H1 (cell line): ENCODE measurements around the gene FCRLB. TPM values are rescaled to one million over a fixed set of nuclear protein-coding genes. Genes with fewer than 3 reads are reported as not detected.
"Not testable (repeated sequence)": the region's sequence is repeated elsewhere in the genome, so short reads cannot be mapped to it uniquely, and the experiment has no call there.

ENCODE experiments used
- CTCF ChIA-PET: fragments of 300-600 bp; sonication (Branson Sonifier 250); formaldehyde crosslinking; loops from one replicate; lab custom pipeline; 2021; ENCODE audit not compliant: partially characterized antibody; lab: Charles Lee
- POLR2A ChIA-PET: fragments of 300-600 bp; sonication (Branson Sonifier 250); formaldehyde crosslinking; loops from one replicate; lab custom pipeline; 2021; ENCODE audit warnings: inconsistent platforms; ENCODE audit not compliant: partially characterized antibody; lab: Charles Lee
- DNase-seq, 2 experiments: peaks; one replicate each; pipeline versions ENCODE4 v3.0.0 to v3.0.0-alpha.2; 2010 to 2022; ENCODE audit warnings: low spot score in 2 of 2, low read depth in 1 of 2, mixed read lengths in 1 of 2
- FAIRE-seq: peaks from 2 replicates; lab custom pipeline; 2011; peaks lifted over from hg19 to GRCh38; lab: Jason Lieb, UNC
- H2AFZ ChIP-seq: 2 replicates; pipeline ENCODE4 v1.8.1; 2012; ENCODE audit warnings: low read length, inconsistent platforms
- H2AK5ac ChIP-seq: 2 replicates; pipeline ENCODE4 v1.6.1; 2013; ENCODE audit warnings: low read depth, low read length
- H2BK120ac ChIP-seq: replicated peaks from 2 replicates; pipeline ENCODE3; 2013; ENCODE audit warnings: low read depth, low read length, inconsistent platforms
- H2BK12ac ChIP-seq: 2 replicates; pipeline ENCODE4 v1.6.1; 2013; ENCODE audit warnings: low read depth, low read length
- H2BK15ac ChIP-seq: 2 replicates; pipeline ENCODE4 v1.6.1; 2013; ENCODE audit warnings: low read length
- H2BK20ac ChIP-seq: 2 replicates; pipeline ENCODE4 v1.6.1; 2013; ENCODE audit warnings: low read length
- H2BK5ac ChIP-seq: 2 replicates; pipeline ENCODE4 v1.6.1; 2013; ENCODE audit warnings: low read depth, low read length
- H3K14ac ChIP-seq: 2 replicates; pipeline ENCODE4 v1.6.1; 2013; ENCODE audit warnings: inconsistent platforms; ENCODE audit not compliant: insufficient read length
- H3K18ac ChIP-seq: 2 replicates; pipeline ENCODE4 v1.6.1; 2013; ENCODE audit warnings: low read length; ENCODE audit errors: extremely low read depth
- H3K23ac ChIP-seq: 2 replicates; pipeline ENCODE4 v1.6.1; 2013; ENCODE audit warnings: inconsistent platforms; ENCODE audit not compliant: insufficient read length
- H3K23me2 ChIP-seq: 2 replicates; pipeline ENCODE4 v1.6.1; 2013; ENCODE audit warnings: low read depth, low read length
- H3K27ac ChIP-seq: 2 replicates; pipeline ENCODE4 v1.6.1; 2011; ENCODE audit warnings: low read depth, low read length, inconsistent platforms
- H3K27me3 ChIP-seq, 4 experiments: replicated peaks in 1 of 4; 1 replicate in 1 of 4; 2 replicates in 3 of 4; pipeline versions ENCODE4 v1.6.1 to v1.8.1; 2011 to 2013; ENCODE audit warnings: low read length in 3 of 4, mild to moderate bottlenecking in 3 of 4, inconsistent platforms in 2 of 4, mixed read lengths in 2 of 4, moderate library complexity in 1 of 4; ENCODE audit not compliant: control insufficient read depth in 3 of 4, insufficient read depth in 3 of 4; ENCODE audit errors: extremely low read depth in 1 of 4
- H3K36me3 ChIP-seq, 4 experiments: 2 replicates each; pipeline versions ENCODE4 v1.6.1 to v1.8.1; 2011 to 2013; ENCODE audit warnings: mild to moderate bottlenecking in 4 of 4, low read length in 3 of 4, moderate library complexity in 2 of 4, control low read depth in 1 of 4, inconsistent platforms in 1 of 4; ENCODE audit not compliant: insufficient read depth in 4 of 4, control insufficient read depth in 2 of 4
- H3K4ac ChIP-seq: replicated peaks from 2 replicates; pipeline ENCODE3; 2013; ENCODE audit warnings: low read length, low read depth, mixed read lengths, inconsistent platforms; ENCODE audit not compliant: insufficient read length
- H3K4me1 ChIP-seq, 4 experiments: replicated peaks in 1 of 4; 1 replicate in 1 of 4; 2 replicates in 3 of 4; pipeline versions ENCODE4 v1.6.1 to v1.8.1; 2011 to 2013; ENCODE audit warnings: low read length in 3 of 4, inconsistent platforms in 2 of 4, mixed read lengths in 1 of 4; ENCODE audit not compliant: insufficient read depth in 4 of 4, control insufficient read depth in 3 of 4
- H3K4me2 ChIP-seq, 2 experiments: 2 replicates each; pipeline versions ENCODE4 v1.6.1 to v1.8.1; 2011 to 2013; ENCODE audit warnings: low read depth in 2 of 2, low read length in 2 of 2, control low read depth in 1 of 2, inconsistent platforms in 1 of 2, mild to moderate bottlenecking in 1 of 2; ENCODE audit not compliant: insufficient read depth in 1 of 2
- H3K4me3 ChIP-seq, 4 experiments: fragments of 200-600, 300-600 bp in 1 of 4; sonication (generic), shearing (Covaris generic), sonication (Bioruptor Twin) in 1 of 4; 2 replicates each; pipeline versions ENCODE4 v1.5.1 to v1.8.1; 2011 to 2016; ENCODE audit warnings: low read length in 4 of 4, low read depth in 3 of 4, control low read depth in 2 of 4, inconsistent platforms in 2 of 4, mild to moderate bottlenecking in 2 of 4, mixed read lengths in 1 of 4, moderate library complexity in 1 of 4; ENCODE audit not compliant: insufficient read depth in 2 of 4; ENCODE audit errors: extremely low read depth in 1 of 4
- H3K56ac ChIP-seq: replicated peaks from 2 replicates; pipeline ENCODE3; 2013; ENCODE audit warnings: low read depth, mild to moderate bottlenecking, mixed read lengths, low read length, inconsistent platforms; ENCODE audit not compliant: insufficient read length
- H3K79me1 ChIP-seq: 2 replicates; pipeline ENCODE4 v1.6.1; 2013; ENCODE audit warnings: low read depth, low read length, control low read depth
- H3K79me2 ChIP-seq, 2 experiments: 2 replicates each; pipeline versions ENCODE4 v1.6.1 to v1.8.1; 2012 to 2013; ENCODE audit warnings: low read length in 2 of 2, mild to moderate bottlenecking in 2 of 2, inconsistent platforms in 1 of 2; ENCODE audit not compliant: insufficient read depth in 2 of 2, control insufficient read depth in 1 of 2
- H3K9ac ChIP-seq, 4 experiments: replicated peaks in 1 of 4; 1 replicate in 1 of 4; 2 replicates in 3 of 4; pipeline versions ENCODE4 v1.6.1 to v1.8.1; 2011 to 2013; ENCODE audit warnings: low read depth in 3 of 4, low read length in 3 of 4, control low read depth in 2 of 4, mild to moderate bottlenecking in 2 of 4, moderate library complexity in 2 of 4, inconsistent platforms in 1 of 4; ENCODE audit errors: extremely low read depth in 1 of 4
- H3K9me3 ChIP-seq, 2 experiments: 2 replicates each; pipeline versions ENCODE4 v1.6.1 to v1.8.1; 2012 to 2013; ENCODE audit warnings: mild to moderate bottlenecking in 2 of 2, moderate library complexity in 2 of 2, control low read depth in 1 of 2, inconsistent platforms in 1 of 2, low read depth in 1 of 2, low read length in 1 of 2, mixed read lengths in 1 of 2; ENCODE audit not compliant: insufficient read depth in 2 of 2
- H4K20me1 ChIP-seq, 2 experiments: replicated peaks in 1 of 2; 2 replicates each; pipeline versions ENCODE3 to v1.8.1; 2011 to 2013; ENCODE audit warnings: inconsistent platforms in 2 of 2, low read length in 2 of 2, mild to moderate bottlenecking in 1 of 2; ENCODE audit not compliant: insufficient read depth in 2 of 2, control insufficient read depth in 1 of 2
- H4K5ac ChIP-seq: 2 replicates; pipeline ENCODE4 v1.6.1; 2013; ENCODE audit warnings: low read length, low read depth, mixed read lengths, inconsistent platforms; ENCODE audit not compliant: insufficient read length
- H4K8ac ChIP-seq: 2 replicates; pipeline ENCODE4 v1.8.0; 2013; ENCODE audit warnings: mild to moderate bottlenecking, moderate library complexity, low read length, inconsistent platforms; ENCODE audit not compliant: insufficient read depth; ENCODE audit errors: extremely low read depth
- H4K91ac ChIP-seq: replicated peaks from 2 replicates; pipeline ENCODE3; 2013; ENCODE audit warnings: low read length, mixed read lengths, inconsistent platforms; ENCODE audit not compliant: insufficient read length
- CEBPB ChIP-seq: IDR thresholded peaks from 2 replicates; pipeline ENCODE4 v1.6.1; 2012; ENCODE audit warnings: low read depth, low read length
- POLR2AphosphoS5 ChIP-seq: IDR thresholded peaks from 2 replicates; pipeline ENCODE4 v1.6.1; 2011; ENCODE audit warnings: low read depth, low read length
- SP1 ChIP-seq: IDR thresholded peaks from 2 replicates; pipeline ENCODE4 v1.6.1; 2011; ENCODE audit warnings: low read depth, low read length
- TAF7 ChIP-seq: optimal IDR thresholded peaks from 2 replicates; pipeline ENCODE3; 2011; ENCODE audit warnings: low read depth, mild to moderate bottlenecking, inconsistent platforms, low read length, moderate library complexity, borderline replicate concordance
- WGBS, 2 experiments: shearing (Covaris generic) in 1 of 2; methylation state at CpG; one replicate each; pipeline versions ENCODE4 v1.1.6 to v1.1.7; 2013 to 2015; ENCODE audit warnings: low lambda C conversion rate in 2 of 2, mixed read lengths in 2 of 2, inconsistent platforms in 1 of 2, low coverage in 1 of 2, missing lambda C conversion rate in 1 of 2; ENCODE audit not compliant: insufficient replicate concordance in 2 of 2, insufficient coverage in 1 of 2, insufficient read length in 1 of 2; ENCODE audit errors: extremely low coverage in 1 of 2, missing lambda C conversion rate in 1 of 2; 5-methylcytosine and 5-hydroxymethylcytosine counted together
- polyA plus RNA-seq, 7 experiments: library from polyadenylated mRNA; depleted of rRNA in 3 of 7; stranded (reverse) in 5 of 7; unstranded in 2 of 7; fragments of >200 nt in 5 of 7; fragments of 200-250 nt in 2 of 7; gene quantifications; 1 replicate in 5 of 7; 2 replicates in 1 of 7; 4 replicates in 1 of 7; pipeline versions ENCODE4 v1.2.1 to v1.2.3, GENCODE V29; 2011 to 2013; ENCODE audit warnings: missing spikeins in 2 of 7, mixed read lengths in 2 of 7
- total RNA-seq: library from RNA; stranded (reverse); fragmentation: NEBNext Ultra II Directional; extraction: Animal tissue kit (Norgen Biotek cat#: 25700); gene quantifications from 2 replicates; pipeline ENCODE4 v1.2.1, GENCODE V29; 2021

The FCRLB gene
- total and polyA plus RNA-seq, 2 of the 8 experiments (the other 6 are each of a cell fraction or from before 2014, with no cell fraction given) = 0.14 to 0.24 TPM

GRCh38 chr1:161720956-161721737, at the start of gene FCRLB (continued):
- TF ChIP-seq CEBPB (no peak), TAF7 (no peak), POLR2AphosphoS5 (no peak), SP1 (no peak)

GRCh38 chr1:161673437-161673836, 47.9 kb upstream of the FCRLB start:
- H2AFZ ChIP-seq, H3K79me2 ChIP-seq, H3K27ac ChIP-seq, H4K8ac ChIP-seq, H4K91ac ChIP-seq, H2AK5ac ChIP-seq, H3K4ac ChIP-seq, H2BK12ac ChIP-seq, H3K36me3 ChIP-seq, H3K4me2 ChIP-seq, H3K9me3 ChIP-seq, H4K5ac ChIP-seq, POLR2A ChIA-PET, H3K79me1 ChIP-seq, H3K18ac ChIP-seq, H2BK120ac ChIP-seq, H3K4me3 ChIP-seq, H3K27me3 ChIP-seq, H3K56ac ChIP-seq, H3K23me2 ChIP-seq, H2BK5ac ChIP-seq, H4K20me1 ChIP-seq, H2BK20ac ChIP-seq, FAIRE-seq, DNase-seq, H3K23ac ChIP-seq, H2BK15ac ChIP-seq, H3K9ac ChIP-seq, H3K4me1 ChIP-seq, H3K14ac ChIP-seq: not testable (repeated sequence)
- CTCF ChIA-PET = interaction anchor here (0.6 kb wide), 1 partner anchor 718 kb away, joined by 3 read pairs; no protein-coding TSS in a partner anchor
- 87% methylated on average over 6 of the region's 7 CpGs; no CpG with 5 or more reads in 1 of the 2 experiments for WGBS, 2 experiments
